CD1c-positive myeloid dendritic cell (primary cell): ENCODE data around the gene SH3BP1.
"Not testable (repeated sequence)": the region's sequence is repeated elsewhere in the genome, so short reads cannot be mapped to it uniquely, and the experiment has no call there.

Experiments used
- DNase-seq: peaks from one replicate; pipeline ENCODE4 v3.0.0-alpha.2; 2016; ENCODE audit errors: extremely low spot score

The SH3BP1 gene

GRCh38 chr22:37639070-37639760 lies at the start of gene SH3BP1:
Gene SH3BP1 (plus strand): TSS chr22:37639669. CDS start chr22:37639788, 119 bp downstream.
- DNase-seq, result peak; percentile 64

- DNase-seq, result not testable (repeated sequence)
Observed at GRCh38 chr22:37591081-37591480, 48.4 kb upstream of the SH3BP1 start.

- DNase-seq, result no peak
Observed at GRCh38 chr22:37591823-37592404, 47.6 kb upstream of the SH3BP1 start.

- no peak for DNase-seq
Observed at GRCh38 chr22:37594237-37594636, 45.2 kb upstream of the SH3BP1 start.

GRCh38 chr22:37599153-37599552 lies 40.3 kb upstream of the SH3BP1 start:
- DNase-seq, result no peak

- no peak for DNase-seq
Observed at GRCh38 chr22:37601203-37601539, 38.3 kb upstream of the SH3BP1 start.

- peak; percentile 42 for DNase-seq
Observed at GRCh38 chr22:37601540-37602442, 37.7 kb upstream of the SH3BP1 start.

- not testable (repeated sequence) for DNase-seq
Observed at GRCh38 chr22:37602546-37603277, 36.8 kb upstream of the SH3BP1 start.

GRCh38 chr22:37604074-37604473 lies 35.4 kb upstream of the SH3BP1 start:
- DNase-seq, result no peak

- peak; percentile 39 for DNase-seq
Observed at GRCh38 chr22:37604875-37605274, 34.6 kb upstream of the SH3BP1 start.

- DNase-seq, result peak; percentile 79
Observed at GRCh38 chr22:37607010-37607934, 32.2 kb upstream of the SH3BP1 start.

GRCh38 chr22:37607935-37608476 lies 31.5 kb upstream of the SH3BP1 start:
- DNase-seq, result no peak

GRCh38 chr22:37608477-37609239 lies 30.8 kb upstream of the SH3BP1 start, which contains the start of gene GGA1:
Gene GGA1 (plus strand): TSS chr22:37608834. CDS start chr22:37608861, 27 bp downstream.
- DNase-seq, result peak; percentile 98

- no peak for DNase-seq
Observed at GRCh38 chr22:37609240-37610152, 30.0 kb upstream of the SH3BP1 start.

- DNase-seq, result peak; percentile 58
Observed at GRCh38 chr22:37610153-37610475, 29.4 kb upstream of the SH3BP1 start.

GRCh38 chr22:37610480-37611129 lies 28.9 kb upstream of the SH3BP1 start:
- peak; percentile 94 for DNase-seq

- DNase-seq, result peak; percentile 35
Observed at GRCh38 chr22:37611207-37611606, 28.3 kb upstream of the SH3BP1 start.
